ENCODE results near the gene PSD2.

Gene PSD2

GRCh38 chr5:139828207-139828895 is 32.7 kb downstream of the PSD2 start:
- no peak for TF ChIP-seq CTCF (IDR thresholded peaks at IDR 0.05; ENCODE audit: control insufficient read depth, extremely low read depth, insufficient read depth)
- no peak for DNase-seq (ENCODE audit: low read depth)

GRCh38 chr5:139829471-139829870 is 33.9 kb downstream of the PSD2 start:
- TF ChIP-seq CTCF (IDR thresholded peaks at IDR 0.05; ENCODE audit: control insufficient read depth, extremely low read depth, insufficient read depth): no peak

More at GRCh38 chr5:139828207-139828895, 32.7 kb downstream of the PSD2 start:
- H3K4me3 ChIP-seq (ENCODE audit: low read depth, low read length): no peak overlapping the region

GRCh38 chr5:139831624-139832023 is 36.0 kb downstream of the PSD2 start:
- DNase-seq (ENCODE audit: low read depth): no peak
- no peak overlapping the region for H3K4me3 ChIP-seq (ENCODE audit: low read depth, low read length)
- no peak for TF ChIP-seq CTCF (IDR thresholded peaks at IDR 0.05; ENCODE audit: control insufficient read depth, extremely low read depth, insufficient read depth)

More at GRCh38 chr5:139829471-139829870, 33.9 kb downstream of the PSD2 start:
- no peak overlapping the region for H3K4me3 ChIP-seq (ENCODE audit: low read depth, low read length)
- DNase-seq (ENCODE audit: low read depth): no peak

- H3K4me3 ChIP-seq (ENCODE audit: low read depth, low read length): no peak overlapping the region
- TF ChIP-seq CTCF (IDR thresholded peaks at IDR 0.05; ENCODE audit: control insufficient read depth, extremely low read depth, insufficient read depth): no peak
- DNase-seq (ENCODE audit: low read depth): no peak
These were observed 37.9 kb downstream of the PSD2 start for GRCh38 chr5:139833525-139833924.

GRCh38 chr5:139835656-139836055 is 40.0 kb downstream of the PSD2 start:
- H3K4me3 ChIP-seq (ENCODE audit: low read depth, low read length): no peak overlapping the region
- no peak for DNase-seq (ENCODE audit: low read depth)
- TF ChIP-seq CTCF (IDR thresholded peaks at IDR 0.05; ENCODE audit: control insufficient read depth, extremely low read depth, insufficient read depth): no peak

- no peak for DNase-seq (ENCODE audit: low read depth)
- no peak overlapping the region for H3K4me3 ChIP-seq (ENCODE audit: low read depth, low read length)
- no peak for TF ChIP-seq CTCF (IDR thresholded peaks at IDR 0.05; ENCODE audit: control insufficient read depth, extremely low read depth, insufficient read depth)
These were observed 41.0 kb downstream of the PSD2 start for GRCh38 chr5:139836469-139837208.

Measured in LNCaP clone FGC (cell line).